Common myeloid progenitor, CD34-positive (primary cell): Measurements from ENCODE around the gene PAGR1.
A peak's percentile ranks its signal among the peaks of the same experiment; 100 is the strongest.
"Not testable (repeated sequence)": the region's sequence is repeated elsewhere in the genome, so short reads cannot be mapped to it uniquely, and the experiment has no call there.

ENCODE experiments used
- CTCF ChIA-PET: fragments of 350-600 bp; sonication (Branson Sonifier 250); formaldehyde crosslinking; loops from one replicate; lab custom pipeline; 2021; ENCODE audit warnings: antibody characterized with exemption; lab: Charles Lee
- POLR2A ChIA-PET: fragments of 350-600 bp; sonication (Branson Sonifier 250); formaldehyde crosslinking; loops from one replicate; lab custom pipeline; 2021; ENCODE audit warnings: antibody characterized with exemption; lab: Charles Lee
- DNase-seq, 3 donors: peaks; one replicate each; pipeline versions ENCODE4 v3.0.0 to v3.0.0-alpha.2; 2013
- H3K27ac ChIP-seq, 2 experiments: 1 replicate in 1 of 2; 2 replicates in 1 of 2; pipeline ENCODE4 v1.7.0; 2013; ENCODE audit warnings: inconsistent platforms in 2 of 2, low read length in 2 of 2, mild to moderate bottlenecking in 2 of 2, low read depth in 1 of 2, moderate library complexity in 1 of 2; ENCODE audit not compliant: severe bottlenecking in 2 of 2, insufficient read depth in 1 of 2, poor library complexity in 1 of 2
- H3K27me3 ChIP-seq, 5 experiments: replicated peaks in 2 of 5; 1 replicate in 3 of 5; 2 replicates in 2 of 5; pipeline versions ENCODE4 v1.6.1 to v1.7.0; 2013; ENCODE audit warnings: low read length in 4 of 5, mild to moderate bottlenecking in 2 of 5, moderate library complexity in 2 of 5, inconsistent platforms in 1 of 5; ENCODE audit not compliant: insufficient read depth in 5 of 5, control insufficient read depth in 4 of 5
- H3K36me3 ChIP-seq, 4 experiments: 1 replicate in 2 of 4; 2 replicates in 2 of 4; pipeline versions ENCODE4 v1.6.1 to v1.7.0; 2013; ENCODE audit warnings: low read length in 3 of 4, control low read depth in 1 of 4, mild to moderate bottlenecking in 1 of 4; ENCODE audit not compliant: control insufficient read depth in 4 of 4, insufficient read depth in 4 of 4
- H3K4me1 ChIP-seq, 4 experiments: 1 replicate in 3 of 4; 2 replicates in 1 of 4; pipeline versions ENCODE4 v1.6.1 to v1.7.1; 2013; ENCODE audit warnings: low read length in 3 of 4, mild to moderate bottlenecking in 3 of 4, control low read depth in 1 of 4, inconsistent platforms in 1 of 4, moderate library complexity in 1 of 4; ENCODE audit not compliant: control insufficient read depth in 4 of 4, insufficient read depth in 4 of 4; ENCODE audit errors: control extremely low read depth in 1 of 4
- H3K4me3 ChIP-seq, 7 experiments: 1 replicate in 4 of 7; 2 replicates in 3 of 7; pipeline versions ENCODE4 v1.5.1 to v1.7.0; 2013; ENCODE audit warnings: mild to moderate bottlenecking in 7 of 7, low read length in 6 of 7, moderate library complexity in 6 of 7, inconsistent platforms in 2 of 7, low read depth in 2 of 7, control low read depth in 1 of 7; ENCODE audit not compliant: insufficient read depth in 4 of 7, control insufficient read depth in 1 of 7; ENCODE audit errors: extremely low read depth in 1 of 7
- H3K9me3 ChIP-seq, 5 experiments: 1 replicate in 4 of 5; 2 replicates in 1 of 5; pipeline versions ENCODE4 v1.6.1 to v1.7.1; 2013; ENCODE audit warnings: low read length in 4 of 5, mild to moderate bottlenecking in 2 of 5, inconsistent platforms in 1 of 5, low read depth in 1 of 5, moderate library complexity in 1 of 5; ENCODE audit not compliant: control insufficient read depth in 4 of 5, insufficient read depth in 2 of 5; ENCODE audit errors: control extremely low read depth in 1 of 5
- WGBS: methylation state at CpG from one replicate; pipeline ENCODE4 v1.1.5; 2013; ENCODE audit not compliant: insufficient coverage; 5-methylcytosine and 5-hydroxymethylcytosine counted together

Gene PAGR1

GRCh38 chr16:29774730-29775129, 41.2 kb upstream of the PAGR1 start:
- Histone ChIP-seq H3K4me1 (peaks cover 0 to 9% (median 1%) of the 10 kb centered on the region in 4 experiments), H3K9me3 (no peaks in the 10 kb centered on the region), H3K27ac (no peak overlapping the region), H3K36me3 (no peaks in the 10 kb centered on the region), H3K27me3 (no peaks in the 10 kb centered on the region), H3K4me3 (no peak overlapping the region)
- WGBS = 100% methylated on average over 1 of the region's 5 CpGs
- DNase-seq = no peak
- CTCF ChIA-PET = interaction anchor here (0.8 to 1.2 kb wide), 3 partner anchors 9 to 90 kb away, joined by 3 to 5 read pairs (median 3); no protein-coding TSS in a partner anchor
- POLR2A ChIA-PET = no interaction called here

GRCh38 chr16:29775742-29776408, 40.1 kb upstream of the PAGR1 start:
- no peaks in the 10 kb centered on the region for H3K27me3 ChIP-seq
- H3K4me3 ChIP-seq = no peak overlapping the region
- POLR2A ChIA-PET = no interaction called here
- WGBS = 95% methylated on average over 2 of the region's 4 CpGs
- no peak for DNase-seq
- H3K27ac ChIP-seq = no peak overlapping the region
- H3K4me1 ChIP-seq = peaks cover 0 to 5% (median 0%) of the 10 kb centered on the region in 4 experiments
- no peaks in the 10 kb centered on the region for H3K9me3 ChIP-seq
- CTCF ChIA-PET = interaction anchor here (1.2 to 1.6 kb wide), 2 partner anchors 9 to 91 kb away, joined by 3 to 6 read pairs; no protein-coding TSS in a partner anchor
- H3K36me3 ChIP-seq = no peaks in the 10 kb centered on the region

DNA sequence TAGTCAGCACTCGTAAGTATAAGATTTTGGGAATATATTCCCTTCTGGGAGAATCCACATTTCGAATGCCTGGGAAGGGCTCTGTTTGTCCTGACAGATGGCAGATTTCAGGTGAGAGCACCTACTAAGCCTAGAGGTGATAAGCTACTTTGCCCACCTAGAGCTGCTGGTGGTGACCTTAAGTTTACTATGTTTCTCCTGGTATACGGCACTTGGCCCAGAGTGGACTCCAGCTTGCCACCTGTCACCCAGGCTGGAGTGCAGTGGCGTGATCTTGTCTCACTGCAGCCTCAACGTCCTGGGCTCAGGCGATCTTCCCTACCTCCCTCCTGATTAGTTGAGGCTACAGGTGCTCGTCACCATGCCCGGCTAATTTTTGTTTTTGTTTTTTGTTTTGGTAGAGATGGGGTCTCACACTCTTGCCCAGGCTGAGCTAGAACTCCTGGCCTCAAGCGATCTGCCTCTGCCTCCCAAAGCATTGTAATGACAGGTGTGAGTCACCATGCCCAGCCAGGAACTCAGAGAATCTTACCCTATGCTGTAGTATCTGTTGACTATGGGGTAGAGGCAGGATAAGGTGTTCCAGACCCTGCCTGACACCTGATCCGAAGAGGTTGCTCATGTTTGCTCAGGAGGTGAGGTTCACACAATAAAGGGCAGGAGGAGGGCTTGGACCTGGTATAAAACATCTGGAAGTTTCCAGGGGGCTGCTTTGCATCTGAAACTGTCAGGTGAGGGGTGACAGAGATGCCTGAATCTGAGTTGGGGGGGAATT, 38.2 kb upstream of the PAGR1 start, which contains the start of gene ZG16:
TSS of gene ZG16 (plus strand) at position 681 of the 775 bp plus-strand sequence. CDS start 1,011 bp downstream, outside the sequence.
- POLR2A ChIA-PET = interaction anchor here (0.5 to 1.0 kb wide), 3 partner anchors 13 to 21 kb away, joined by 4 read pairs; partner anchors contain the start of gene KIF22
- Histone ChIP-seq H3K36me3 (no peaks in the 10 kb centered on the region), H3K27ac (no peak within 1 kb of the TSS), H3K4me1 (peaks cover 0 to 7% (median 0%) of the 10 kb centered on the region in 4 experiments), H3K27me3 (no peaks in the 10 kb centered on the region), H3K9me3 (no peaks in the 10 kb centered on the region), H3K4me3 (no peak within 1 kb of the TSS)
- no peak for DNase-seq
- CTCF ChIA-PET = interaction anchor here (1.0 to 1.2 kb wide), 4 partner anchors 10 to 45 kb away, joined by 3 to 4 read pairs (median 3); no protein-coding TSS in a partner anchor
- 98% methylated on average over 6 of the region's 10 CpGs for WGBS

GRCh38 chr16:29779474-29779873, 36.5 kb upstream of the PAGR1 start:
- Histone ChIP-seq H3K4me1 (peaks cover 0 to 2% (median 0%) of the 10 kb centered on the region in 4 experiments), H3K27me3 (no peaks in the 10 kb centered on the region), H3K9me3 (no peaks in the 10 kb centered on the region), H3K36me3 (no peaks in the 10 kb centered on the region), H3K4me3 (no peak overlapping the region), H3K27ac (no peak overlapping the region)
- CTCF ChIA-PET = interaction anchor here (0.8 to 1.2 kb wide), 4 partner anchors 10 to 46 kb away, joined by 3 read pairs; no protein-coding TSS in a partner anchor
- DNase-seq = no peak
- 98% methylated on average over 9 of the region's 10 CpGs for WGBS
- POLR2A ChIA-PET = no interaction called here

DNA sequence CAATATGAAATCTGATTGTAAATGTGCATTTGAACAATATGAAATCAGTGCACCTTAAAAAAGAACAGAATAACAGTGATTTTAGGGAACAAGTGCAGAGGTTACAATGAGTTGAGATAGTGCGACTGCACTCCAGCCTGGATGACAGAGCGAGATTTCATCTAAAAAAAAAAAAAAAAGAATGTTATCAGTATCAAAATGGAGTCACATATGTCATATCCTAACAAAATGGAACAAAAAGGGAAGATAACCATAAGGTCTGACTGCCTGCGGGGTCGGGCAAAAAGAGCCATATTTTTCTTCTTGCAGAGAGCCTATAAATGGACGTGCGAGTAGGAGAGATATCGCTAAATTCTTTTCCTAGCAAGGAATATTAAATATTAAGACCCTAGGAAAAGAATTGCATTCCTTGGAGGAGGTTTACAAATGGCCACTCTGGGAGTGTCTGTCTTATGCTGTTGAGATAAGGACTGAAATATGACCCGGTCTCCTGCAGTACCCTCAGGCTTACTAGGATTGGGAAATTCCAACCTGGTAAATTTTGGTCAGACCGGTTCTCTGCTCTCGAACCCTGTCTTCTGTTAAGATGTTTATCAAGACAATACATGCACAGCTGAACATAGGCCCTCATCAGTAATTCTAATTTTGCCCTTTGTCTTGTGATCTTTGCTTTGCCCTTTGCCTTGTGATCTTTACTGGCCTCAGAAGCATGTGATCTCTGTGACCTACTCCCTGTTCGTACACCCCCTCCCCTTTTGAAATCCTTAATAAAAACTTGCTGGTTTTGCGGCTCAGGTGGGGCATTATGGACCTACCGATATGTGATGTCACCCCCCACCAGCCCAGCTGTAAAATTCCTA, 32.6 kb upstream of the PAGR1 start:
- not testable (repeated sequence) for DNase-seq, H3K27ac ChIP-seq, H3K27me3 ChIP-seq, H3K9me3 ChIP-seq, H3K4me3 ChIP-seq, H3K36me3 ChIP-seq
- POLR2A ChIA-PET = interaction anchor here (1.0 kb wide), 1 partner anchor 37 kb away, joined by 3 read pairs; the partner anchor contains the start of gene C16orf54
- peaks cover 0 to 10% (median 5%) of the 10 kb centered on the region in 4 experiments for H3K4me1 ChIP-seq
- WGBS = 100% methylated on average over 10 of the region's 13 CpGs
- CTCF ChIA-PET = interaction anchor here (0.7 to 2.9 kb wide), 8 partner anchors 8 to 83 kb away, joined by 3 to 14 read pairs (median 6); no protein-coding TSS in a partner anchor

DNA sequence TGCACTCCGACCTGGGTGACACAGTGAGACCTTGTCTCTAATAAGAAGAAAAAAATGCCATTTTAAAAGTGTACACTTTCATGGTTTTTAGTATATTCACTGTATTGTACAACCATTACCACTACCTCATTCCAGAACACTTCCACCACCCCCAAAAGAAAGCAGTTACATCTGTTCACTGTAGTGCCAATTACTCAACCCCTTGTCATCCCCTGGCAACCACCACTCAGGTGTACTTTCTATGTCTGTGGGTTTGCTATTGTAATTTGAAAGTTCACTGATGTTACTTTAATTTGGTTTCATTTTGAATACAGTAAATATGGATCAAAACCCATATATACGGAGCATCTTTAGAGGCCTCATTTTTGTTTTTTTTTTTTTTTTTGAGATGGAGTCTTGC, 31.8 kb upstream of the PAGR1 start:
- ChIA-PET POLR2A (interaction anchor here (0.6 to 1.2 kb wide), 3 partner anchors 27 to 38 kb away, joined by 3 read pairs; partner anchors contain the start of gene C16orf54), CTCF (interaction anchor here (0.7 to 2.9 kb wide), 16 partner anchors 8 to 84 kb away, joined by 3 to 14 read pairs (median 6); no protein-coding TSS in a partner anchor)
- Histone ChIP-seq H3K9me3 (no peaks in the 10 kb centered on the region), H3K27ac (no peak overlapping the region), H3K36me3 (no peaks in the 10 kb centered on the region), H3K4me1 (peaks cover 0 to 10% (median 5%) of the 10 kb centered on the region in 4 experiments), H3K4me3 (no peak overlapping the region), H3K27me3 (no peaks in the 10 kb centered on the region)
- DNase-seq = peak in 2 of 3 donors; percentile 33 to 48
- no CpG with 5 or more reads among the region's 2 CpGs for WGBS
